ENCODE results near the gene BRSK2.

BRSK2 gene

DNA sequence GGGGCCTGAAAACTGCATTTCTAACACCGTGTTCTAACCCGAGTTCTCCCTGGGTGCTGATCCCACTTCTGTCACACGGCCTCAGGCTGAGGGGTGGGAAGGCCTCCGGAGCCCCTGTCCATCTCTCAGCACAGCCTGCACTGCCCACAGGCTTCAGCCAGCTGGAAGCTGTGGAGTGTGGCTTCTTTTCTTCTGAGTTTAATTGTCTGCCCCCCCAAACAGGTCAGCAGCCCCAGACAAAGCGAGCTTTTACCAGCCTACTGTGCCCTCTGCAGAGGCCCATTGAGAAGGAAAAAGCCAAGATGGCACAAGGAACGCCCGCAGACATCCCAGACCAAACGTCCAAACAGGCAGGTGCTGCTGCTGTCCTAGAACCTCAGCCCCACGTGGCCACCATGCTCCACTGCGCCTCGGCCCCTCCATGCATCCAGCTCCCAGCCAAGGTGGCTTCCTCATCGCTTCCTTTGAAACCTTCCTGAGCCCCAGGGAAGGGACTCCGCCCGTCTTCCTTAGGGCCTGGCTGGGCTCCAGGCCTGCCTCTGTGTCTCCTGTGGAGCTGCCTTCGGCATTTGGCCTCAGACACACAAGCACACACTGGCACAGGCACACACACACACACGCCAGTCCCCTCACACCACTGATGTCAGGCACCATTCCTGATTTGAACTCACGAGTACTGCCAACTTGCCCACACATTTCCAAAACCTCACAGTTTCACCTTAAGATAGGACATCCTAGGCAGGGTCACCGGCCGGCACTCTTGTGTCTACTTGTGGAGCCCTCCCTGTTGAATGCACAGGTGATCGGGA, 95.2 kb downstream of the BRSK2 start:
- no peak for DNase-seq

- DNase-seq = no peak
These were observed 95.8 kb downstream of the BRSK2 start for GRCh38 chr11:1485504-1485885.

DNA sequence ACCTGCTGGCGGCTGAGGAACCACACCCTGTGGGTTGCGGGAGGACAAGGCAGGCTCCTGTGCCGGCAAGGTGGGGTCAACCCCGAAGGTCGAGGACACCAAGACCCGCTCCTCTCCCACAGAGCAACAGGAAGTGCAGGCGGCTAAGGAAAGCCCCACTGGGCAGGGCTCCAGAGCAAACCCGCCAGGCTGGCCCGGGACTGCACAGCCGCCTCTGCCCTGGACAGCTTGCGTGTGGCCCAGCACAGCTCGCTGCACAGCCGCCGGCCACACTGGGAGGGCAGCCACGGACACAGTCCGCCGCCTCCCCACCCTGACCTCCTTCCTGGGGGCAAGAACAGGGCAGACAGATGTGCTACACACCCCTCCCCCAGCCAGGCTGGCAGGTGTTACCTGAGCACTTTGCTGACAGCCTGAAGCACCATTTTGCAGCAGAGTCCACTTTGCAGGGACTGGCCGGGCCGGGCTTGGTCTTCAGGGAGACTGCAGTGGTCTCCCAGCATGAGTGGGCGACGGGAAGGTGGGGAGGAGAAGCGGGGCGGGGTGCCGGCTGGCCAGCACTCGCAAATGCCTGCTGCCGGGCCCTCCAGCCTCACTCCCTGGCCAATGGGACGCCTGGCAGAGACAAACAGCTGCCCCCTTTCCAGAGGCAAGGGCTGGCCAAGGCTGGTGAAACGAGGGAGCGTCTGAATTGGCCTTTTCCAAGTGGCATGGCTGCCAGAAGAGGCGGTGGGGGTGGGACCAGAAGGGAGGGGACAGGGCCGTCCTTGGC, 96.5 kb downstream of the BRSK2 start, which contains the start of gene MOB2:
Gene MOB2 (minus strand): TSS at position 726 of the 772 bp plus-strand sequence. CDS start 223 bp downstream, at position 503.
- DNase-seq = no peak

GRCh38 chr11:1487091-1487850, 97.5 kb downstream of the BRSK2 start:
- no peak for DNase-seq

DNA sequence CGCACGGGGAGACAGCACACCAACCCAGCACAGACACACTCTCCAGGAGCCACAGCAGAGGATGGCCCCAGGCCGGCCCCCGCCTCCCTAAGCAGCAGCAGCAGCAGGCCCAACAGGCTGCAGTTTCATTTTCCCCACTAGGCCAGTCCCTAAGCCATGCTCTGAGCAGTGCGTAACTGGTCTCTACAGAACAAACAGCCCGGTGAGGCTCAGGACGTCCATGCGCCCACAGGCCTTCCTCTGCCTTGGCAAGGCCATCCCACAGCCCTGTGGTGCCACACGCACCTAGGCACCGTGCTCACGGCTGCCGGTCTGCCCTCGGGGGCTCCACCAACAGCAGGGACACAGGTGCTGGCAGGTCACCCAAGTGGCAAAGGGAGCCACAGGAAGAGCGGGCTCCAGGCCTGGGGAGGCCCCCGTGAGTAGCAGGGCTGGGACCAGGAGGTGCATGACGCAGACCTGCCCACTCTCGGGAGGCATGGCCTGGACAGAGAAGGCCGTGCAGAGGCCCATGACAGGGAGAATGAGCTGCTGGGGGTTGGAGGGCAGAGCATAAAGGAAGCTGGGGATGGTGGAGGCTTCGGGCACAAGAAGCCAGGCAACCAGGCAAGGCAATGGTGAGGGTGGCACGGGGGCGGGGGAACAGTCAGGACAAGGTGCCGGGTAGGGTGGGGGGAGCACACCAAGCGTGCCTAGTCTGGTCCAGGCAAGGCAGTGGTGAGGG, 98.3 kb downstream of the BRSK2 start:
- DNase-seq = no peak

- DNase-seq = no peak
These were observed 98.9 kb downstream of the BRSK2 start for GRCh38 chr11:1488575-1489180.

- no peak for DNase-seq
These were observed 100.9 kb downstream of the BRSK2 start for GRCh38 chr11:1490651-1491050.

DNA sequence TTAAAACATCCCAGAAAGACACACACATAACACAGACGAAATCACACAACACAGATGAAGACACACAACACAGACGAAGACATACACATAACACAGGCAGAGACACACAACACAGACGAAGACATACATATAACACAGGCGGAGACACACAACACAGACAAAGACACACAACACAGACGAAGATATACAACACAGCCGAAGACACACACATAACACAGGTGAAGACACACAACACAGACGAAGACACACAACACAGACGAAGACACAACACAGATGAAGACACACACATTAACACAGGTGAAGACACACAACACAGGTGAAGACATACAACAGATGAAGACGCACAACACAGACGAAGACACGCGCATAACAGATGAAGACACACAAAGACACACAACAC, 101.6 kb downstream of the BRSK2 start:
- no peak for DNase-seq

DNA sequence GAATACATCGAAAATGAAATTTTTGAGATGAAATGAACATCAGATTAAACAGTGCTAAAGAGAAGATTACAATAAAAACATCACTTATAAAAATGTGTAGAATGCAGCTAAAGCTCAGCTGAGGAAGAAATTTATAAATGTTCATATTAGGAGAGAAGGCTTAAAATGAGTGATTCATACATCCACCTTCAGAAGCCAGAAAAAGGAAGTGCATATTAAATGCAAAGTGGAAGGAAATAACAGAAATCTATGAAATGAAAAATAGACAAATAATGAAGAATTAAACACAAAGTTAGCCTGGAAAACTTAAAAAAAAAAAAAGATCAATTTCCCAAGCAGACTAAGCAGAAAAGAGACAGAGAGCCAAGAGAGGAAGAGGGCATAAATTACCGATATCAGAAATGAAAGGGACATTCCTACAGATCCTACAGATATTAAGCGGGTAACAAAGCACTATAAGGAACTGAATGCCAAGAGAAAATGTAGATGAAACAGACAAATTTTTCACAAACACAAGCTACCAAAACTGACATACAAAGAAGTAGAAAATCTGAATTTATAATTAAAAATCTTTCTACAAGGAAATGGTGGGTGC, 104.0 kb downstream of the BRSK2 start:
- no peak for DNase-seq

DNA sequence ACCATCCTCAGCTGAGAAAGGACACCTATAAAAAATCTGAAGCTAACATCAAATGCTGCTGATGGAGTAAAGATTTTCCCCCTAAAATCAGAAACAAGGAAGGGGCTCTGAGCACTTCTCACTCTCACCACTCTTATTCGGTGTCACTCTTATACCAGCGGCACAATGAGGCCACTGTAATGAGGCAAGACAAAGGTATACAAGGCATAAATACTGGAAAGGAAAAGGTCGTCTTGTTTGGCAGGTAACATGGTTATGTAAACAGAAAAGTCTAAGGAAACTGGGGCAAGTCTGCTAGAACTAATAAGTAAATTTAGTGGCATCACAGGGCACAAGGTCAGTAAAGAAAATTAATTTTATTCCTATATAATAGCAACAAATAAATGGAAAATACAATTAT, 104.9 kb downstream of the BRSK2 start:
- no peak for DNase-seq

GRCh38 chr11:1496091-1496760, 106.5 kb downstream of the BRSK2 start:
- no peak for DNase-seq

GRCh38 chr11:1496761-1497095, 107.0 kb downstream of the BRSK2 start:
- DNase-seq = no peak

DNA sequence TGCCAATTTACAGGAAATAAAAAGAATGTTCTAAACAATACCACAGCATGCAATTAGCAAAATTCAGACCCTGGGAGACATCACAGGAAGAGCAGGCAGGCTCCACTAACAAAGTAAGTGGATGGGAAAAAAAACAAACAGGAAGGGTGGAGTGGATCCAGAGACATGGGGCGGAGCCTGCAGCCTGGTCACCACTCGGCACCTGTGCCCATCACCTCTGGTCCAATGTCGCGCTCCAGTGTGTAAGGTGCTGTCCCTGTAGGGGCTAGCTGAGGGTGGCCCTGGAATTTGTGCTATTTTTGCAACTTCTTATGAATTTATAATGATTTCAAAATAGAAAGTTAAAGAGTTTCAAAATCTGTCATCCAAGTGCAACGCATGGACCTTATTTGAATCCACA, 107.9 kb downstream of the BRSK2 start:
- no peak for DNase-seq

GRCh38 chr11:1498262-1498661, 108.5 kb downstream of the BRSK2 start:
- no peak for DNase-seq

DNA sequence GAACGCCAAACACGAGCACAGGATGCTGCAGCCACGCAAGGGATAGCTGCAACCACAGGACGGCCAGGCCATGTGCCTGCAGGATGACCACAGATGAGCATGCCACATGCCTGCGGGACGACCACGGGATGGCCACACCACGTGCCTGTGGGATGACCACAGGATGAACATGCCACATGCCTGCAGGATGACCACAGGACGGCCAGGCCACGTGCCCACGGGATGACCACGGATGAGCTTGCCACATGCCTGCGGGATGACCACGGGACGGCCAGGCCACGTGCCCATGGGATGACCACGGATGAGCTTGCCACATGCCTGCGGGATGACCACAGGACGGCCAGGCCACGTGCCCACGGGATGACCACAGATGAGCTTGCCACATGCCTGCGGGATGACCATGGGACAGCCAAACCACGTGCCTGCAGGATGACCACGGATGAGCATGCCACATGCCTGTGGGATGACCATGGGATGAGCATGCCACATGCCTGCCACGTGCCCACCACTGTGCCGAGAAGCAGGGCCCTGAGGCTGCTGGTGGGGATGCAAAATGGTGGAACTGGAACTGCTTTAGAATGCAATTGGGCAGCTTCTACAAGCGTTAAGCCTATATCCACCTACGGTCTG, 109.6 kb downstream of the BRSK2 start:
- DNase-seq = no peak

GRCh38 chr11:1499899-1500298, 110.2 kb downstream of the BRSK2 start:
- no peak for DNase-seq

DNA sequence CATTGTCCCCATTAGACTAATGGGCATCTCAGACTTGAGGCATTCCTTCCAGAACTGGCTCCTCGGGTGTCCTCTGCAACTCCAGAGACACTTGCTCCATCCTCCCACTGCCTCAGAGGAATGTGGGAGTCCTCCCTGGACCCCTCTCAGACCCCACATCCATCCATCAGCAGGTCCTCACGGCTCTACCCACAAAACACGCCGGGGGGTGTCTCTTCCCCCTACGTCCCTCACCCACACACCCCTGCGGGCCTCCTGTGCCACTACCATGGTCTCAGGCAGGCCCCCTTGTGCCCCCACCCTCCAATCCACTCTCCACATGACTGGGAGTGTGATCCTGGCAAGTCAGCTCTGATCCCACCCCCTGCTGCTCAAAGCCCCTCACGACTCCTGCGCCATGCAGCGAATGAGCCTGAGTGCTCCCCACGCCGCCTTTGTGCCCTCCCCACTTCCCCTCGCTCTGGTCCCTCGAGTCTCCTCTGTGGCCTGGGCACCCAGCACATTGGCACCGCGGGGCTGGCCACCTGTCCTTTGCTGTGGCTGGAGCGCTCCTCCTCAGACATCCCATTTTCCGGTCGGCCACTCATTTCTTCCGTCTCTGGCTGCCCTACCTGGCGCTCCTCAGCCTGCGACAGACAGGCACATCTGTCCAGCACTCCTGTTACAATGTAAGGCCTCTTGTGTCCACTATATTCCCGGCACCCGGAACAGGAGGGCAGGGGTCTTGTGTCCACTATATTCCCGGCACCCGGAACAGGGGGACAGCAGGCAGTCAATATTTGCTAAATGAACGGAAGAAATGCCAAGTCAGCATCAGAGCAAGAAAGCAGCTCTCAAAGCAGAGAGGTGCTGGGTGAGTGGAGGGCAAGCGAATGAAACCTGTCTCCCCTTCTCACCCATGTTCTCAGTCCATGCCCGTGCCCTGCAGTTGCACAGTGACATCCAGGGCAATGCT, 111.0 kb downstream of the BRSK2 start:
- no peak for DNase-seq

- no peak for DNase-seq
These were observed 111.9 kb downstream of the BRSK2 start for GRCh38 chr11:1501421-1502167.
